Stimulated activated naive B cell treated with anti-CD40 and anti-IgM and Interleukin-4, amounts not matched to agents 10 μg/mL and 1 μg/mL and 100 μg/mL, for 72 hours (primary cell): Measurements from ENCODE around the gene GHR.
A peak's percentile ranks its signal among the peaks of the same experiment; 100 is the strongest.
"Not testable (repeated sequence)": the region's sequence is repeated elsewhere in the genome, so short reads cannot be mapped to it uniquely, and the experiment has no call there.

Experiments used
- ATAC-seq, 2 donors: fragments of 150-1000 bp; cut with Tn5 transposase; replicated peaks; 2 replicates each; pipeline ENCODE4 v1.10.0; 2021; ENCODE audit warnings: moderate library complexity in 1 of 2
- DNase-seq: peaks from one replicate; pipeline ENCODE4 v3.0.0; 2021
- H3K27ac Mint-ChIP-seq: one replicate; pipeline ENCODE4 v1.8.0; 2022; ENCODE audit warnings: mild to moderate bottlenecking, mixed read lengths
- H3K27me3 Mint-ChIP-seq, 2 donors: one replicate each; pipeline ENCODE4 v1.8.0; 2022; ENCODE audit warnings: mixed read lengths in 2 of 2
- H3K36me3 Mint-ChIP-seq, 2 donors: one replicate each; pipeline ENCODE4 v1.8.0; 2022; ENCODE audit warnings: mixed read lengths in 2 of 2, mild to moderate bottlenecking in 1 of 2
- H3K4me1 Mint-ChIP-seq, 2 donors: one replicate each; pipeline ENCODE4 v1.8.0; 2022; ENCODE audit warnings: mixed read lengths in 2 of 2, mild to moderate bottlenecking in 1 of 2
- H3K4me3 Mint-ChIP-seq, 2 donors: one replicate each; pipeline ENCODE4 v1.8.0; 2022; ENCODE audit warnings: mild to moderate bottlenecking in 2 of 2, mixed read lengths in 2 of 2, moderate library complexity in 1 of 2
- H3K9me3 Mint-ChIP-seq, 2 donors: one replicate each; pipeline ENCODE4 v1.8.0; 2022; ENCODE audit warnings: mixed read lengths in 2 of 2, mild to moderate bottlenecking in 1 of 2

GHR gene

DNA sequence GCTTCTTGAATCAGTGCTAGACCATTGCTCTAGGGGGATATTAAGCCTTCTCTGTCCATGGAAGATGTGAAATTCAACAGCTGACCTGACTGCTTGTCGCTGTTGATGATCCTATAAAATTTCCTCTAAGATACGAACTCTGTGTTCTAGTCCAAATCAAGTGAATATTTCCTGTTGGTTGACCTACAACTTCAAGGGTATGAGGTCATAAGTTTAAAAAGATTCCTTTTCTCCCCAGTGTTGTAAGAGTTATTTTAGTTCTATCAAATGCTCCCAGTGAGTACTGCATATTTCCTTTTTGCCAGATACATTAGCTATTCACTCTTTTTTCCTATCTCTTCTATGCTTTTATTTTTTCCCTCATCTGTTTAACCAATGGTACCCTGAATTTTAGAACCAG is 230.5 kb downstream of the GHR start:
- Mint-ChIP-seq H3K27me3 (no peaks in the 10 kb centered on the region), H3K9me3 (no peaks in the 10 kb centered on the region), H3K27ac (no peak overlapping the region), H3K4me3 (no peak overlapping the region), H3K4me1 (peaks cover 0 to 10% of the 10 kb centered on the region in 2 donors), H3K36me3 (no peaks in the 10 kb centered on the region)
- DNase-seq: no peak
- no peak for ATAC-seq

GRCh38 chr5:42654645-42655044 is 231.4 kb downstream of the GHR start:
- Mint-ChIP-seq H3K4me1 (peaks cover 0 to 10% of the 10 kb centered on the region in 2 donors), H3K27me3 (no peaks in the 10 kb centered on the region), H3K9me3 (no peaks in the 10 kb centered on the region), H3K4me3 (no peak overlapping the region), H3K36me3 (no peaks in the 10 kb centered on the region), H3K27ac (no peak overlapping the region)
- ATAC-seq (no peak), DNase-seq (no peak)

DNA sequence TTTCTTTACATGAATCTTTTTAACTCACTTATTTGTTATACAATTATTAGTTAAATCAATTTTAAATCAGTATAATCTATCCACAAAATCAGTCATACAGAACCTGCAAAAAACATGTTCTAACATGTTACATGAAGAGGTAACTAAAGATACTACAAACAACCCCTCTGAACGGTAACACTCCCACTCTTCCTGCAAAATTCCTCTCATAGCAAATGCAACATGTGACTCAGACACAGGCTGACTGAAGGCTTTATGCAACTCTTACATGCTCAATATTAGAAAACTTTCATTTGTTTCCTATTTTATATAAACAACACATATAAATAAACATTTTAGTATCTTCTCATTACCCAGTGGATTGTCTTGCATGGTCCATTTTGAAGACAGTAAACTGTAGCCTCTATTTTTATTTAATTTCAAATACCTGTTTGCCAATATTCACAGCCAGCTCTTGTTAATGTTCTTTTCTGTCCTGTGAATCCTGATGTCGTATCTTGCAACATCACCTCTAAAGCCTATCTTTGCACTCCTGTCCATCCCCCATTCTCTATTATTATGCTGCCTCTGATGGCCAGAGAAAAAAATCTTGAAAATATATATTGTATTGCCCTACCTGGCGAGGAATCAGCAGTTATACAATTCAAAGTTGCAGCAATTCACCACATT is 232.9 kb downstream of the GHR start:
- no peaks in the 10 kb centered on the region for H3K27me3 Mint-ChIP-seq
- H3K27ac Mint-ChIP-seq: no peak overlapping the region
- no peaks in the 10 kb centered on the region for H3K36me3 Mint-ChIP-seq
- no peaks in the 10 kb centered on the region for H3K9me3 Mint-ChIP-seq
- no peak overlapping the region for H3K4me3 Mint-ChIP-seq
- DNase-seq: no peak
- peaks cover 0 to 10% of the 10 kb centered on the region in 2 donors for H3K4me1 Mint-ChIP-seq
- no peak for ATAC-seq

DNA sequence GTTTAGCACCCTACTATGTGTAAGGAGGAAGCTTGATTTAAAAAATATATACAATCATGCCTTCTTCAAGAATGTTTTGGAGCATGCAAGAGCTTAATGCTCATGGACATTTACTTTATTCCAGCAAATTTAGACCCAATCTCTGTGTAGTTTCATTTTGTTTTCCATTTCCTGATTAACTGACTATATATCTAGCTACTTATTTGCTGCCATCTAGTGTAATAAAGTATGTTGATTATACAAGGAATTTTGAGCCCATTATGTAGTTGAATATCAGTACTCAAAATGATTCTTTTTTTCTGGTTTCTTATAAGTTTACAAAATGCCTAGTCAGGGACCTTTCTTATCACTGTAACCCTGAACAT is 233.4 kb downstream of the GHR start:
- DNase-seq: no peak
- no peaks in the 10 kb centered on the region for H3K27me3 Mint-ChIP-seq

GRCh38 chr5:42659869-42660268 is 236.6 kb downstream of the GHR start:
- H3K36me3 Mint-ChIP-seq, H3K4me3 Mint-ChIP-seq, H3K9me3 Mint-ChIP-seq, DNase-seq, ATAC-seq, H3K27ac Mint-ChIP-seq, H3K27me3 Mint-ChIP-seq: not testable (repeated sequence)
- H3K4me1 Mint-ChIP-seq: peaks cover 0 to 10% of the 10 kb centered on the region in 2 donors

More for the DNA sequence above, 233.4 kb downstream of the GHR start:
- ATAC-seq: peak in 1 of 2 donors; percentile 31
- Mint-ChIP-seq H3K9me3 (no peaks in the 10 kb centered on the region), H3K4me3 (no peak overlapping the region), H3K27ac (no peak overlapping the region), H3K4me1 (peaks cover 0 to 10% of the 10 kb centered on the region in 2 donors), H3K36me3 (no peaks in the 10 kb centered on the region)

- no peak overlapping the region for H3K27ac Mint-ChIP-seq
- H3K36me3 Mint-ChIP-seq: no peaks in the 10 kb centered on the region
- peaks cover 0 to 9% of the 10 kb centered on the region in 2 donors for H3K4me1 Mint-ChIP-seq
- H3K27me3 Mint-ChIP-seq: no peaks in the 10 kb centered on the region
- no peak for DNase-seq
- H3K9me3 Mint-ChIP-seq: peaks cover 0 to 4% of the 10 kb centered on the region in 2 donors
- ATAC-seq: no peak
- no peak overlapping the region for H3K4me3 Mint-ChIP-seq
Observed at GRCh38 chr5:42665857-42666256, 242.6 kb downstream of the GHR start.

DNA sequence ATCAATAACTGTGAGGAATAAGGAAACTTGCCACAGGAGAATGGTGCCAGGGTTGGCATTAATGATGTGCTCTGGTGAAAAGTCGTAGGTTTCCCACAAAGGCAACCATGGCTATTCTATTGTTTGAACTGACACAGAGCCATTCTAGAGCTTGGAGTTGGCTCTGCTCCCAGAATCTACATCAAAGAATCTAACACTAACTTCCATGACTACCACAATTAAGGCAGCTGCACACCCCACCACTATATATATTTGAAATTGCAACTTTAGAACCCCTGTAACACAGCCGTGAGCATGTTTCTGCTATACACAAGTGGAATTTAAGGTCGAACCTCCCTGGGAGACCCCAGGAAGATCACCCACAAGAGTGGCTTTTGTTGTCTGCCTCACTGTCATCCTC is 243.6 kb downstream of the GHR start:
- ATAC-seq (no peak), DNase-seq (no peak)
- Mint-ChIP-seq H3K27ac (no peak overlapping the region), H3K36me3 (no peaks in the 10 kb centered on the region), H3K9me3 (peaks cover 0 to 5% of the 10 kb centered on the region in 2 donors), H3K4me1 (peaks cover 0 to 9% of the 10 kb centered on the region in 2 donors), H3K27me3 (no peaks in the 10 kb centered on the region), H3K4me3 (no peak overlapping the region)

DNA sequence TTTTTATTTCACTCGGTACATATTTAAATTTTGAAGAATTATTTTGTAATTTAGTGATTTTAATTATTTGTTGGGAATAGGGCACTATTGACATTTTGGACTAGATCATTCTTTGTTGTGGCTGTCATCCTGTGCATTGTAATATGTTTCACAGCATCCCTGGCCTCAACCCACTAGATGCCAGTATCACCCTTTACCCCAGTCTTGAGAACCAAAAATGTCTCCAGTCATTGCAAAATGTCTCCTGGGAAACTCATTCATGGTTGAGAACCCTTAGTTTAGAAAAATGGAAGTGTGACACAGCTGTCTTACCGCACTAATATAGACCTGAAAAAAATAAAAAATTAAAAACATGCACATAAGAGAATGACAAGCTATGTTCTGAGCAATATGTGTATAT is 245.0 kb downstream of the GHR start:
- ATAC-seq (no peak), DNase-seq (no peak)
- Mint-ChIP-seq H3K9me3 (peaks cover 0 to 11% of the 10 kb centered on the region in 2 donors), H3K36me3 (no peaks in the 10 kb centered on the region), H3K4me1 (peaks cover 0 to 9% of the 10 kb centered on the region in 2 donors), H3K27me3 (no peaks in the 10 kb centered on the region), H3K4me3 (no peak overlapping the region), H3K27ac (no peak overlapping the region)

- ATAC-seq (no peak), DNase-seq (no peak)
- H3K27ac Mint-ChIP-seq: no peak overlapping the region
- H3K4me1 Mint-ChIP-seq: no peaks in the 10 kb centered on the region
- no peaks in the 10 kb centered on the region for H3K36me3 Mint-ChIP-seq
- H3K9me3 Mint-ChIP-seq: peaks cover 4 to 8% of the 10 kb centered on the region in 2 donors
- H3K27me3 Mint-ChIP-seq: no peaks in the 10 kb centered on the region
- H3K4me3 Mint-ChIP-seq: no peak overlapping the region
Observed at GRCh38 chr5:42672925-42673324, 249.7 kb downstream of the GHR start.

- DNase-seq (no peak), ATAC-seq (no peak)
- Mint-ChIP-seq H3K9me3 (peaks cover 4 to 7% of the 10 kb centered on the region in 2 donors), H3K27me3 (no peaks in the 10 kb centered on the region), H3K4me1 (no peaks in the 10 kb centered on the region), H3K36me3 (no peaks in the 10 kb centered on the region), H3K4me3 (no peak overlapping the region), H3K27ac (no peak overlapping the region)
Observed at GRCh38 chr5:42675602-42676001, 252.4 kb downstream of the GHR start.

DNA sequence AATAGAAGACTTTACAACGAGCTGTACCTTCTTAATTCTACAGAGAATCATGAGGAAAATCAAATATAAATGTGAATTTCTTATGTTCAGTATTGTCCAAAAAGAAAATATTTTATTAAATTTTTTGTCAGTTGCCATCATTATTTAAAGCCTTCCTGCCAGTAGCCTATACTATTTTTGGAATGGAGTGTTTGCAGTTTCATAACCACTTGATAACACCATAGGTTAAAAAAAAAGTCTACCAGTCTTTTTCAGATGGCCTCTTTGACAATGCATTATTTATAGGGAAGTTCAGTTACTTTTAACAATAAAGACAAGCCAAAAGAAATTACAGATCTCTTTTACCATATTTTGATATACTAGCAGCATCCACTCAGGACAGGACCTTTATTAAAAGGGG is 253.1 kb downstream of the GHR start:
- no peaks in the 10 kb centered on the region for H3K27me3 Mint-ChIP-seq
- peaks cover 4 to 7% of the 10 kb centered on the region in 2 donors for H3K9me3 Mint-ChIP-seq
- H3K27ac Mint-ChIP-seq: no peak overlapping the region
- no peak overlapping the region for H3K4me3 Mint-ChIP-seq
- H3K4me1 Mint-ChIP-seq: no peaks in the 10 kb centered on the region
- H3K36me3 Mint-ChIP-seq: no peaks in the 10 kb centered on the region
- ATAC-seq (no peak), DNase-seq (no peak)

- Mint-ChIP-seq H3K27me3 (no peaks in the 10 kb centered on the region), H3K36me3 (no peaks in the 10 kb centered on the region), H3K9me3 (peaks cover 4% of the 10 kb centered on the region in 2 donors), H3K27ac (no peak overlapping the region), H3K4me1 (no peaks in the 10 kb centered on the region), H3K4me3 (no peak overlapping the region)
- DNase-seq (no peak), ATAC-seq (no peak)
Observed at GRCh38 chr5:42677156-42677842, 254.1 kb downstream of the GHR start.

- H3K4me3 Mint-ChIP-seq: no peak overlapping the region
- no peaks in the 10 kb centered on the region for H3K27me3 Mint-ChIP-seq
- H3K4me1 Mint-ChIP-seq: no peaks in the 10 kb centered on the region
- no peaks in the 10 kb centered on the region for H3K36me3 Mint-ChIP-seq
- H3K27ac Mint-ChIP-seq: no peak overlapping the region
- peaks cover 3 to 4% of the 10 kb centered on the region in 2 donors for H3K9me3 Mint-ChIP-seq
- ATAC-seq: no peak
- DNase-seq: no peak
Observed at GRCh38 chr5:42680046-42680445, 256.8 kb downstream of the GHR start.

DNA sequence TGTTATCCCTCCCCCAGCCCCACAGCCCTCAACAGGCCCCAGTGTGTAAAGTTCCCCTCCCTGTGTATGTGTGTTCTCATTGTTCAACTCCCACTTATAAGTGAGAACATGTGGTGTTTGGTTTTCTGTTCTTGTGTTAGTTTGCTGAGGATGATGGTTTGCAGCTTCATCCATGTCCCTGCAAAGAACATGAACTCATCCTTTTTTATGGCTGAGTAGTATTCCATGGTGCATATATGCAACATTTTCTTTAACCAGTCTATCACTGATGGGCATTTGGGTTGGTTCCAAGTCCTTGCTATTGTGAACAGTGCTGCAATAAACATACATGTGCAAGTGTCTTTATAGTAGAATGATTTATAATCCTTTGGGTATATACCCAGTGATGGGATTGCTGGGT is 261.8 kb downstream of the GHR start:
- DNase-seq, ATAC-seq, H3K4me1 Mint-ChIP-seq, H3K36me3 Mint-ChIP-seq, H3K27ac Mint-ChIP-seq, H3K27me3 Mint-ChIP-seq, H3K4me3 Mint-ChIP-seq, H3K9me3 Mint-ChIP-seq: not testable (repeated sequence)

- no peaks in the 10 kb centered on the region for H3K36me3 Mint-ChIP-seq
- H3K9me3 Mint-ChIP-seq: peaks cover 0 to 6% of the 10 kb centered on the region in 2 donors
- H3K4me1 Mint-ChIP-seq: no peaks in the 10 kb centered on the region
- ATAC-seq (no peak), DNase-seq (no peak)
- H3K27ac Mint-ChIP-seq: no peak overlapping the region
- no peaks in the 10 kb centered on the region for H3K27me3 Mint-ChIP-seq
- H3K4me3 Mint-ChIP-seq: no peak overlapping the region
Observed at GRCh38 chr5:42689391-42689790, 266.2 kb downstream of the GHR start.
